SK-N-MC (cell line): ENCODE data around the gene LPIN2.

Experiments used
- FOXP2 ChIP-seq: optimal IDR thresholded peaks from 2 replicates; pipeline ENCODE3; 2011; ENCODE audit warnings: mild to moderate bottlenecking, moderate library complexity; ENCODE audit not compliant: insufficient read depth; ENCODE audit errors: extremely low read length, control extremely low read depth
- POLR2AphosphoS5 ChIP-seq: IDR thresholded peaks from 2 replicates; pipeline ENCODE4 v1.6.1; 2012; ENCODE audit warnings: mild to moderate bottlenecking, low read depth, low read length, borderline replicate concordance

DNA sequence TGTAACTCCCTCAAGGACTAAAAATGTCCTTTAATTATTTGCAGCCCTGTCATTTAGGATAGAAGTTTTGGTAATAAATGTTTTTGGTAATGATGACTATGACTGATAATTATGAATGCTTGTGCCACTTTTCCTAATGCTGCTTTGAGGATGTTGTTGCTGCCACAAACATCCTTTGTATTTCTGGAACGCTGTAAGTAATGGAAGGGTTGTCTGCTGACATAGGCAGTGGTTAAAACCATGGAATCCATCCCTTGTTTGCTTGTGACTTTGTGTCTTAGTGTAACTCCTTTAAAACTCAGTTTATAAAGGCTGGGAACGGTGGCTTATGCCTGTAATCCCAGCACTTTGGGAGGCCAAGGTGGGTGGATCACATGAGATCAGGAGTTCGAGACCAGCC, 19.8 kb upstream of the LPIN2 start:
- TF ChIP-seq POLR2AphosphoS5 (no peak), FOXP2 (no peak)
